Measurements from ENCODE around the gene HID1.
A peak's percentile ranks its signal among the peaks of the same experiment; 100 is the strongest.

HID1 gene

DNA sequence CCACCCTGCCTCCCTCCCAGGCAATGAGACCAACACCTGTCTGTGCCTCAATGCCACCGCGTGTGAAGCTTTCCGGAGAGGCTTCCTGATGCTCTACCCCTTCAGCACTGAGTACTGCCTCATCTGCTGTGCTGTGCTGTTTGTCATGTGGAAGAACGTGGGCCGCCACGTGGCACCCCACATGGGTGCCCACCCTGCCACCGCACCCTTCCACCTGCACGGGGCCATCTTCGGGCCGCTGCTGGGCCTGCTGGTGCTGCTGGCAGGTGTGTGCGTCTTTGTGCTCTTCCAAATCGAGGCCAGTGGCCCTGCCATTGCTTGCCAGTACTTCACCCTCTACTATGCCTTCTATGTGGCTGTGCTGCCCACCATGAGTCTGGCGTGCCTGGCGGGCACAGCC lies 25.9 kb downstream of the HID1 start:
- DNase-seq, result no peak

DNA sequence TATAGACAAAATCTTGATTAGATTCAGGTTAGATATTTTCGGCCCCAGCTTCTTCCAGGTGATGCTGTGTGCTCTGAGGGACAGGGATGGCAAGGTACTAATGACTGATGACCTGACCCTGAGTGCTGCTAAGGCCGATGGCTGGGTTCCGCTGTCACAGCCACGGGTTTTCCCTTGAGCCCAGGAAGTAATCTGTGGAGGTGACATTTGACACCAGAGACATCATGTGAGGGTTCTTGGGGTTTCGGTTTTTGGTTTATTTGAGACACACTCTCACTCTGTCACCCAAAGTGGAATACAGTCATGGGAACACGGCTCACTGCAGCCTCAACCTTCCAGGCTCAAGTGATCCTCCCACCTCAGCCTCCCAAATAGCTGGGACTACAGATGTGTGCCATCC lies 27.0 kb downstream of the HID1 start:
- DNase-seq, result no peak

DNA sequence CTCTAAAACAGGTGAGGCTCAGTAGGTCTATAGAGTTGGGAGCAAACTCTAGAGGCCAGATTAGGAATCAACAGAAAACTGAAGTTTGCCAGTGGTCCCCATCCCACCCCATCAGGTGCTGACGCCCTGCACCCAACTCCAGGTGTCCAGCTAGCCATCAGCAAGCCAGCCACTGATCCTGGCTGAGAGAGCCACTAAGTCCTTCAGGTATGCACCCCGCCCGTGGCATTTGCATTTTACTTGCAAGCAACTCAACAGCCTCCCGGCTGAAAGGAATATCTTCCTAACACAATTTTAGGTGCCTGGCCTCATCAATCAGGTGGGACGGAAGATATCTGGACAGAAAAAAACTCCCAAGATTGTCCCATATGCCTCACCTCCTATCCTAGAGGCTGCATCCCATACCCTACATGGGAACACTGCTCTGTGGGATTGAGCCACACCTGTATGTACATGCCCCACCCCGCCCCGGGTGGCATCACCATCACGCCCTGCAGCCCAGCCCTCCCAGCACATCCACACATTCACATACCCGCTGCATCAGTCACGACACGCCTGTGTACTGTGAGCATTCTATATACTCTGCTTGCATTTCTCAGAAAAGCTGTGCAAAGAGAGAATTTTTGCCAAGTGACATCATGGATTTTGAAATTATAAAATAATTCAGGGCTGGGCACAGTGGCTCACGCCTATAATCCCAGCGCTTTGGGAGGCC lies 28.6 kb downstream of the HID1 start:
- no peak for DNase-seq

DNA sequence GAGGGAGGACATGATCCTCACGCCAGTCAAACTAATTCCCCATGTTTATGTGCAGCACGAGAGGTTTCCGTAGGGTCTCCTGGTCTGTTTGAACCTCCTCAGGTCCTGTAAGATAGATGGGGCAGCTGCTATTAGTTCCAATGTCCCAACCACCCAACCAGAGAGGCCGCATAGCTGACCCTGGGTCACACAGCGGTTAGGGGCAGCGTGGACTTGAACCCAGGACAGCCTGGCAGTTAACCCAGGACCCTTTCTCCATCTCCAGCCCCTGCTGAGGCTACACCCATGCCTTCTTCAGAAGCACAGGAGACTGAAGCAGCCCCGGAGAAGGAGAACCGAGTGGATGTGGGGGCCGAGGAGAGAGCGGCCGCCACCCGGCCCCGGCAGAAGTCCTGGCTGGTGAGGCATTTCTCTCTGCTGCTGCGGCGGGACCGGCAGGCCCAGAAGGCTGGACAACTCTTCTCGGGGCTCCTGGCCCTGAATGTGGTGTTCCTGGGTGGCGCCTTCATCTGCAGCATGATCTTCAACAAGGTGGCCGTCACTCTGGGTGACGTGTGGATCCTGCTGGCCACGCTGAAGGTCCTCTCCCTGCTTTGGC lies 31.3 kb downstream of the HID1 start:
- no peak for DNase-seq

DNA sequence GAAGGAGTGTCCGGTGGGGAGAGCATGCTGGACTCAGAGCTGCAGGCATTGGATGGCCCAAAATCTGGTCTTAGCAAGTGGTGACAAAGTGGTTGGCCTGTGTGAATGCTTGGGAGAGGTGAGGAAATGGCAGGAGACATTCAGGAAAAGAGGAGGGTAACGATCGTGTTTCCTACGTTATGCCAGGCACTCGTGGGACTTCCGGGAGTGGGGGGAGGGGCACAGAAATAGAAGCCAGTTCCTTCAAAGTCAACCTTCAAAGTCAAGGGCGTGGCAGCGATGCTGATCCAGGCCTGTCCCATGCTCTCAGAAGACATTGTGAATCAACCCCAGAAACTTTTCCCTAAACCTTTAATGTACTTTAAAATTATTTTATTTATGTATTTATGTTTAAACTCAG lies 33.0 kb downstream of the HID1 start:
- DNase-seq, result no peak

DNA sequence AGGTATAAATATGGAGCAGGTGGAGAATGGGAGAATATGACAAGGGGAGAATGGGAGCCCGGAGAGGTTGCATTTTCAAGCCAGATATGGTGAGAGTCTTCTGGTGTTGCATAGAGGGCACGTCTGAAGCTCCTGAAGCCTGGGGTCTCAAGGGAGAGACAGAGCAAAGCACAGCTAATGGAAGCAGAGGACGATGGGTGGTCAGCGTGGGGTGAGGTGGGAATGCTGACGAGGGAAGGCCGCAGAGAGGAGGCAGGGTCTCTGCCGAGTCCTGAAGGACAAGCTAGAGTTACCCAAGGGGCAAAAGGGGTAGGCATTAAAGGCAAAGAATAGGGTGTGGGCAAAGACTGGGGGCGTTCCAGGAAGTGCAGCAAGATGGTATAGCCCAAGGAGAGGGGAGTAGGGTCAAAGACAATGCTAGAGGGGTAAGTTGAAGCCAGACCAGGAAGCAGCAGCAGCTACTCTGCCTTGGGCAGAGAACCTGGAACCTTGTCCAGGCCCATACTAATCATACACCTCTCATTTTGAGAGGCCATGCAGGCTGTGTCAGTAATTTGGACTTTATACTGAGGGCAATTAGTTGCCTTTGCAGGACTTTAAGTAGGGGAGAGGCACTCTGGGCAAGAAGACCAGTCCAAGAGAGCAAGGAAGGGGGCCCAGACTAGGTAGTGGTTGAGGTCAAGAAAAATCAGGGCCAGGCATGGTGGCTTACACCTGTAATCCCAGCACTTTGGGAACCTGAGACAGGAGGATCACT lies 34.2 kb downstream of the HID1 start:
- DNase-seq, result no peak

DNA sequence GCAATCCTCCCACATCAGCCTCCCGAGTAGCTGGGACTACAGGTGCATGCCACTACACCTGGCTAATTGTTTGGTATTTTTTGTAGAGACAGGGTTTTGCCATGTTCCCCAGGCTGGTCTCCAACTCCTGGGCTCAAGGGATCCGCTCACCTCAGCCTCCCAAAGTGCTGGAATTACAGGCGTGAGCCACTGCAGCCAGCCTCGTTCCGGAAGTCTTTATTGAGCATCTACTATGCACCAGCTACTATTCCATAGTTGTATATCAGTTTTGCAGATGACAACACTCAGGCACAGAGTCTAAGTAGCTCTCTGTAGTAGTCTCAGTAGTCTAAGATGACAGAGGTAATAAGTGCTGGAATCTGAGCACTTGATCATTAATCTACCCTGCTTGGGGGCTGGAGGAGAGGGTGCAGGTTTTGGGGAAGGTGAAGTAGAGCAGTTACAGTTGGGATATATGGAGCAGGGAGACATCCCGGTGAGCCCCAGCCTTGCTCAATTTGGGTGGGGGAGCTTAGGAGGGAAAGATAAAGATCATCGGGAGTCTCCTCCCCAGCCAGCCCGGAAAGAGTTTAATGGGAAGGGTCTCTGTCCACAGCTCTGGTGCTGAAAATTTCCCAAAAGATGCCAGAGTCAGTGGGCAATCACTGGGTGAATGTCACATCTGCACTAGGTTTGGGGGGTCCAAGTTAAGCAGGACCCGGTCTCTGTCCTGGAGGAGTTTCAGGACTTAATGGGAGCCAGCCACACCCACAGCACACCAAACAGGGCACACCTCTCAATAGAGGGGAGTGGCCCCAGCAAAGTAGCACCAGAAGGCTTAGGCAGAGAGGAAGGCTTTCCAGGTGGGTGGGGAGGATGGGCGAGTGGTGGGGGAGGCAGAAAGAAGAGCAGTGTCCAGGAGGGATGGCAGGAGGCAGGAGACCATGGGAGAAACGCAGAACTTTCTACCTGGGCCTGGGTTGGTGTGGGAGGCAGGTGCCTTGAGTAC lies 35.2 kb downstream of the HID1 start:
- no peak for DNase-seq

DNA sequence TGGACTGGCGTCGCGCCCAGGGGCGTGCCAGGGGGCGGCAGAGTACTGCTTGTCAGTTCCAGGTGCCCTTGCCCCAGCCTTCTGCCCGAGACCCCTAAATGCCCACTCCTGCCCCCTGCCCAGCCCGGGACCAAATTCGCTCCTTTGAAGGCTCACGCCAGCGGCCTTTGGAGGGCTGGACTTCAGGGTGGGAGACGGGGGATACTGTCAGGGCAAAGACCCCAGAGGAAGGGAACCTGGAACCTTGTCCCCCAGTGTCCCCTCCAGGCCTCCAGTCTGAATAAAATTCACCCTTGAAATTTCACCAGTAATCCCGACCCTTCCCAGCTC lies 36.1 kb downstream of the HID1 start:
- DNase-seq, result no peak

DNA sequence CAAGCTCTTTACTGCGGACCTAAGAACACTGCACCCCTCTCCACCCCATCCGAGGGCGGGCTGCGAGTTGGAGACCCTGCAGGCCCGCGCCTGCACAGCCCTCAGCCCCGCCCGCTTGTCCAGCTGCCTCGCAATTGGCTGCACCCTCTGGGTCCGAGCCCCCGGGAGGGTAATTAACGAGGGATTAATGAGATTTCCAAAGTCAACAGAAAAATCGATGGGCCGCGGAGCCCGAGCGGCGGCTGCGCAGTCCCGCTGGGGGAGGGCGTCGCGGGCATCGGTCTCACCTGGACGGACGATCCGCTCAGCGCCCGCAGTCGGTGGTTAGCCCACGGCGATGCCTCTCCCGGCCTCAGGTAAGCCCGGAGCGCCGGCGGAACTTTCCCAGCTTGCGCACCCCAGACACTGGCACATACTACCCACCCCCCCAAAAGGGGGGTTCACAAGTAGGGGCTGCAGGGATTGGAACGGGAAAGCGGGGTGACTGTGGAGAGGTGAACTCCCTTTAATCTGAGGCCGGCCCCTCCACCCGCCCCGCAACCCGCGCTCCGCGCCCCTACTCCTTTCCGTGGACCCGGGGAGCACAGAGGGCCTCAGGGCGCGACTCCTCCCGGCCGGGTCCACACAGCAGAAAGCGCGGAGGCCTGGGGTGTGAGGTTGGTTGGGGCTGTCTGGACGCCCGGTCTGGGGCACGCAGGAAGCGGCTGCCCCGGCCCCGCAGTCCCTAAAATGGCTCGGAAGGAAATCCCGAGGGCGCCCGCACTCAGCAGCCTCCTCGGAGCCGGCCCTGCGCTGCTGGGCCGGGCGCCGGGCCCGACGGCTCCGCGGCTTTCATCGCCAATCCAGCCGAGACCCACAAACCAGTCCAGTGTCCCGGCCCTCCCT lies 36.7 kb downstream of the HID1 start, which contains the start of gene OTOP3:
TSS of gene OTOP3 (plus strand) at position 314 of the 885 bp plus-strand sequence. CDS start at position 338, 24 bp downstream.
- DNase-seq, result peak; percentile 91

DNA sequence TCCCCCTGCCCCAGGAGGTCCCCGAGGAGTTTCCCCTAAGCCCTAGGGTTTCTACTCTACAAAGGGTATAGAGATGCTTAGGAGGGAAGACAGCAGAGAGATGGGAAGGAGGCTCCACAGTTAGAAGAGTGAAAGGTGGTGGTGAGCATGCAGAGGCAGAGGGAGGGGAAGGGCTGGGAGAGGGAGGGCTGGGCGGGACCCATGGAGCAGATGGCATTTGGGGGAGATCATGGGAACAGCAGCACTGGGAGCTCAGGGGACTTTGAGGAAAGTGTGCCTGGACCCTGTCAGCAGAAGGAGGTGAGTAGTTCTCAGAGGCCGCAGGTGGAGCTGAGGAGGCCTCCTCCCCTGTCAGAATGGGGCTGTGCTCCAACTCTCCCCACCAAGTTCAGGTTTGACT lies 37.5 kb downstream of the HID1 start:
- DNase-seq, result no peak

DNA sequence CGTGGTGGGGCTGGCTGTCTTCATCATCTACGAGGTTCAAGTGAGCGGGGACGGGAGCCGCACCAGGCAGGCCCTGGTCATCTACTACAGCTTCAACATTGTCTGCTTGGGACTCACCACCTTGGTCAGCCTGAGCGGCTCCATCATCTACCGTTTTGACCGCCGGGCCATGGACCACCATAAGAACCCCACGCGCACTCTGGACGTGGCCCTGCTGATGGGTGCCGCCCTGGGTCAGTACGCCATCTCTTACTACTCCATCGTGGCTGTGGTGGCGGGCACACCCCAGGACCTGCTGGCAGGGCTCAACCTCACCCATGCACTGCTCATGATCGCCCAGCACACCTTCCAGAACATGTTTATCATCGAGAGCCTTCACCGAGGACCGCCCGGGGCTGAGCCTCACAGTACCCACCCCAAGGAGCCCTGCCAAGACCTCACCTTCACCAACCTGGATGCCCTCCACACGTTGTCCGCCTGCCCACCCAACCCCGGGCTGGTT lies 42.0 kb downstream of the HID1 start:
- no peak for DNase-seq

DNA sequence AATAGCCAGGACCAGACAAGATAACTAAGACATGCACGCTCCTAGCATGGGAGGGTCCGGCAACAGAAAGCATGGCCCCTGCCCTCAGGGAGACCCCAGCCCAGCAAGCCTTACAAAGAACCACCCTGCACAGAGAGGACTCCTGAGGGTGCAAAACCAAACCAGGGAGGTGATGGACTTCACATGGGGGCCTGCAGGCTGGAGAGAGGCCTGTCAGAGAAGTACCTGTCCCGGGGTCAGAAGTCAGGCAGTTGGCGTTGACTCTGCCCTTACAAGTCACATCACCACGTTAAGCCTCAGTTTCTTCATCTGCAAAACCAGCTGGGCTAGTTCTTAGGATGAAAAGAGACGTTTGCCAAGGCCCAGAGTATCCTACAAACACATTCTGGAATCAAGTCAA lies 43.8 kb downstream of the HID1 start:
- DNase-seq, result no peak

DNA sequence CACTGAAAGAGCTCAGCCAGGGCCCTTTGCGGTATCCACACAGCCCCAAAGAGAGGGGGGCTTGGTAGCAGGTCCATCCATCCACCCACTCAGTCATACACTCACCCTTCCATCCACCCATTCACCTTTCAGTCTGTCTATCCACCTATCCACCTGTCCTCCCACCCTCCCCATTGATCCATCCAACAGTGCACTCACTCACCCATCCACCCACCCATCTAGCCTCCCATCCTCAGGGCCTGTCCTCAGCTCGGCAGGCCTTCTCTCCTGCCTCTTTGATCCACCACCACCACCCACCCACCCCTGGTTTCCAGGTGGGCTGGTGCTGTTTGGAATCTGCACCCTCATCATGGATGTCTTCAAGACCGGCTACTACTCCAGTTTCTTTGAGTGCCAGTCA lies 47.3 kb downstream of the HID1 start:
- DNase-seq, result no peak

DNA sequence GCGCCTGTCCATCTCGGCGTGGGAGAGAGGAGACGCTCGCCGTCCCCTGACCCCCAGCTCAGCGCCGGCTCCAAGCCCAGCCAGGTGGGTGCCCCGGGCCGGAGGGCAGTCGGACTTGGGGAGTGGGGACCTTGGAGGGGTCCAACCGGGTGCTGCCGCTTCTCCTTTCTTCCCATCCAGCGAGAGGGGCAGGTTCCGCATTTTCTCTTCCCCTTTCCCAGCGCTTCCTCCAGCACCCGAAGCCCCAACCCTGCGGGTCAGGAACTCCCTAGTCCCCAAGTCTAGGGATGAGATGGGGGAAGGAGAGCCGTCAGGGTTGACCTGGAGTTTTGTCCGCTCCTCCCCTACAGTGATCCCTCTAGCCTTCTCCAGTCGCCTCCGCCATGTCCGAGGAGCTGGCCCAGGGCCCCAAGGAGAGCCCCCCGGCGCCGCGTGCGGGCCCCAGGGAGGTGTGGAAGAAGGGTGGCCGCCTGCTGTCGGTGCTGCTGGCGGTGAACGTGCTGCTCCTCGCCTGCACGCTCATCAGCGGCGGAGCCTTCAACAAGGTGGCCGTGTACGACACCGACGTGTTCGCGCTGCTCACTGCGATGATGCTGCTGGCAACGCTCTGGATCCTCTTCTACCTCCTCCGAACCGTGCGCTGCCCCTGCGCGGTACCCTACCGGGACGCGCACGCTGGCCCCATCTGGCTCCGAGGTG lies 48.2 kb downstream of the HID1 start, which contains the start of gene OTOP2:
TSS of gene OTOP2 (plus strand) at position 24 of the 699 bp plus-strand sequence. CDS start at position 384, 360 bp downstream.
- DNase-seq, result peak; percentile 44

DNA sequence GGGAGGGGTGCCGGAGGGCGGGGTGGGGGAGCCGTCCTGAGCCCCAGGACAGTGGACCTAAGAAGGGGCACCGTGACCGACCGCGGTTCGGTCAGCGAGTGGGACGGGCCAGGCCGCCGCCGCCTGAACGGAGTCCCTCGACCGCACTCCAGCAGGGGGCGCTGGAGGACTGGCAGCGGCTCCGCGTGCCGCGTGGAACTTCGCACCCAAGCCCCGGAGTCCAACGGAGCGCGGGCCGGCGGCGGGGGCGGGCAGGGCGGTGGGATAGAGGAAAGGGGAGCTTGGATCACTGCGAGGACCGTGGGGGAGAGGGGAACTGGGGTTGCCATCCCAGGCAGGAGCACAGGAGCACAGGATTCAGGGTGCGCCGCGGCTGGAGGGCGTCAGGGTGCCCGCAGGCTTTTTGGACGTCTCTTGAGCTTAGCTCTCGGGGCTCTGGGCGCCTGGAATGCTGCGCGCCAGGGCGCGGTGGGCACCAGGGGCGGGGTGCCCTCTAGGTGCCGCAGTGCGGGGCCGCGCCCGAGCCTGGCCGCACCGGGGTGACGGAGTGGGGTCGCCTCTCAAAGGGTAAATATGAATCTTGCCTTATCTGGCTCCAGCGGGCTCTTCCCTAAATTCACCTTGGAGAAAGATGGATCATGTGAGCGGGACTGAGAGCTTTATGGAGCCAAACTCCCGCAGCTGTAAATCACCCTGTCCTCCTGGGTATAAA lies 48.9 kb downstream of the HID1 start:
- DNase-seq, result peak; percentile 52

DNA sequence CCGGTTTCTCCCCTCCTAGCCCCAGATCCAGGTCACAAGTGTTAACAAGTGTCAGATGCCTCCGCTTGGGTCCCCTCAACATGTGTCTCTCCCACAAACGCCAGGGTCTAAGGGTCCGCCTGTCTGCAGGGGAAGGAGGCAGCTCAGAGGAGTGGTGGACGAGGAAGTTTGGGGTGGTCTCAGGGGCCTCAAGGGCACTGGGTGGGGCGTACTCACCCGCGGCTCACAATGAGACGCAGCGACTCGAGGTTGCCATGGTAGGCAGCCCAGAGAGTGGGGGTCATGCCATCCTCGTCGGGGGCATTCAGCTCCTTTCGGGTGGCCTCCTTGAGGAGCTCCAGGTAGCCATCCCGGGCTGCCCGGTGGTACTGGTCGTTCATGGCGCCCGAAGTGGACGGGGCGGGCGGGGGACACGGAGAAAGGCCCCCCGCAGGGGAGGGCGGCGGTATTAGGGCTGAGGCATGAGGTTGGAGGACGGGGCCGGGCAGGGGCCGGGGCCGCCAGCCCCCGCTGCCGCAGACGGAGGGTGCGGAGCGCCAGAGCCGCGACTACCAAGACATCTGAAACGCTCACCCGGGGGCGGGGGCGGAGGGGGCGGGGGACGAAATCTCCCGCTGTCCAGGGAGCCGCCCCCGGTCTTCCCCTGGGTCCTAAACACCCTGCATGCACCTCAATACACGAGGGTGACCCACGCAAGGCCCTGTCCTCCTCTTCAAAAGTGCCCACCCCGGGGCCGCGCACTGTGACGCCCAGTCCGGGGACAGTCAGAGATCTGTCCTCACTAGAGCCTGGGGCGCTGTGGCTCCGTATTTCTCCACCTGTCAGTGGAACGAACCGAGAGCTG lies 49.6 kb downstream of the HID1 start, which contains the start of gene USH1G:
TSS of gene USH1G (minus strand) at position 562 of the 844 bp plus-strand sequence. CDS start at position 380, 182 bp downstream.
- peak; percentile 47 for DNase-seq

DNA sequence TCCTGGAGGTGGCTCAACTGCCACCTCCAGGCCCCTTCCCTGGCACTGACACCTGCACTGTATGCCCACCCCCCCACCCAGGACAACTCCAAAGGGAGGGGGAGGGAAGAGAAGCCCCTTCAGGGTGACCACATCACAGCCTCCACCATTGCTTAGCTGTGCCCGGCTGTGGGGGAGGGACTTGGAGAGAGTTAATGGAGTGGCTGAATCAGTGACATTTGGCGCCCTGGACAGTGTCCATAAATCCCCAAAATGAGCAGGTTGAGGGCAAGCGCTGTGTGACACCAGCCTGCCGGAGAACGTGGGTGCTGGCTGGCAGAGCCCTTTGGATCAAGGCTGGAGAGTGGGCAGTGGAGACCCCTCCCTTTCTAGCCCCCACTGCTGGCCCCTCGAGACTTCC lies 50.4 kb downstream of the HID1 start:
- no peak for DNase-seq

DNA sequence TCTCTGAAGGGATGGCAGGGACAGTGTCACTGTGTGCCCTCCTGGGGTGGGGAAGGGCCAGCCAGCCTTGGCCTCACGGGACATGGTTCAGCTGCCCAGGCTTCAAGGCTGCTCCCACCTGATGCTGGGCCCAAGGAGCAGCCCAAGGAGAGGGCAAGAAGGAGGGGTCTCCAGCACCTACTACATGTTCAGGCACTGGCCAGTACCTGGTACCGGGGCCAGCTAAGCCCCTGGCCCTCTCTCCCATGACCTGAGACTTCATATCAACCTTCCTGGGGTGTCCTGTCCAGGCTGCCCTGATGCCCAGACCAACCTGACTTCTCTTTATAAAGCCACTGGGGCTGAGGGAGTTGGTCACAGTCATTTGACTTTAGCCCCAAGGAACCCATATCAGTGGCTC lies 50.8 kb downstream of the HID1 start:
- DNase-seq, result no peak

Measured in NCI-H146 (cell line).